HEK293 (cell line): ENCODE results near the gene SMARCD2.

ENCODE experiments used
- CTCF ChIA-PET: fragments of 350-600 bp; formaldehyde crosslinking; extraction: SDS; loops from one replicate; lab custom pipeline; 2021; ENCODE audit warnings: antibody characterized with exemption; lab: Yijun Ruan, JAX
- POLR2A ChIA-PET: fragments of 300-600 bp; formaldehyde crosslinking; extraction: SDS; loops from one replicate; lab custom pipeline; 2020; ENCODE audit warnings: antibody characterized with exemption, inconsistent platforms; lab: Yijun Ruan, JAX
- H3K27ac ChIP-seq: fragments of 200-500 bp; sonication (Bioruptor generic); 2 replicates; pipeline ENCODE4 v1.5.1; 2014; ENCODE audit warnings: low read depth, low read length, control low read depth, inconsistent platforms; ENCODE audit errors: extremely low read depth
- H3K36me3 ChIP-seq, 2 experiments: fragments of 200-500 bp in 1 of 2; sonication (Bioruptor generic) in 1 of 2; 1 replicate in 1 of 2; 2 replicates in 1 of 2; pipeline ENCODE4 v1.5.1; 2014 to 2017; ENCODE audit warnings: inconsistent platforms in 2 of 2, low read length in 2 of 2; ENCODE audit not compliant: control insufficient read depth in 2 of 2, insufficient read depth in 1 of 2
- H3K4me1 ChIP-seq: fragments of 200-500 bp; sonication (Bioruptor generic); 2 replicates; pipeline ENCODE4 v1.5.1; 2014; ENCODE audit warnings: mild to moderate bottlenecking, low read length, inconsistent platforms; ENCODE audit not compliant: control insufficient read depth, insufficient read depth
- H3K4me3 ChIP-seq: 2 replicates; pipeline ENCODE4 v1.5.1; 2011; ENCODE audit warnings: low read depth, mild to moderate bottlenecking, control low read depth, low read length, moderate library complexity
- H3K9me3 ChIP-seq: fragments of 200-500 bp; sonication (Bioruptor generic); 2 replicates; pipeline ENCODE4 v1.5.1; 2014; ENCODE audit warnings: low read depth, low read length, inconsistent platforms; ENCODE audit not compliant: control insufficient read depth, insufficient read depth
- GLIS2 ChIP-seq: fragments of 450-650 bp; formaldehyde crosslinking; IDR thresholded peaks from 2 replicates; pipeline ENCODE4 v1.5.1; 2016; ENCODE audit warnings: missing biosample characterization, missing genetic modification characterization
- IKZF3 ChIP-seq: fragments of 450-650 bp; IDR thresholded peaks from 2 replicates; pipeline ENCODE4 v1.5.0; 2018; ENCODE audit warnings: missing biosample characterization, mild to moderate bottlenecking, missing genetic modification characterization, moderate library complexity
- KLF9 ChIP-seq: fragments of 450-650 bp; formaldehyde crosslinking; IDR thresholded peaks from 2 replicates; pipeline ENCODE4 v1.5.1; 2016; ENCODE audit warnings: missing biosample characterization, missing genetic modification characterization, low read depth
- PATZ1 ChIP-seq: fragments of 450-650 bp; formaldehyde crosslinking; IDR thresholded peaks from 2 replicates; pipeline ENCODE4 v1.5.1; 2016; ENCODE audit warnings: missing biosample characterization, missing genetic modification characterization
- PRDM10 ChIP-seq: fragments of 450-650 bp; formaldehyde crosslinking; IDR thresholded peaks from 2 replicates; pipeline ENCODE4 v1.5.1; 2016; ENCODE audit warnings: missing biosample characterization, missing genetic modification characterization
- ZBTB17 ChIP-seq: fragments of 450-650 bp; formaldehyde crosslinking; IDR thresholded peaks from 2 replicates; pipeline ENCODE4 v1.5.1; 2016; ENCODE audit warnings: missing biosample characterization, missing genetic modification characterization
- ZNF146 ChIP-seq: fragments of 450-650 bp; formaldehyde crosslinking; IDR thresholded peaks from 2 replicates; pipeline ENCODE4 v1.5.1; 2016; ENCODE audit warnings: missing biosample characterization, missing genetic modification characterization
- ZNF18 ChIP-seq: fragments of 450-650 bp; formaldehyde crosslinking; IDR thresholded peaks from 2 replicates; pipeline ENCODE4 v1.5.1; 2016; ENCODE audit warnings: missing biosample characterization, missing genetic modification characterization
- ZNF184 ChIP-seq: fragments of 450-650 bp; IDR thresholded peaks from 2 replicates; pipeline ENCODE4 v1.5.1; 2018; ENCODE audit warnings: missing biosample characterization, mild to moderate bottlenecking, missing genetic modification characterization
- ZNF202 ChIP-seq: fragments of 450-650 bp; formaldehyde crosslinking; IDR thresholded peaks from 2 replicates; pipeline ENCODE4 v1.5.1; 2016; ENCODE audit warnings: missing biosample characterization, missing genetic modification characterization, borderline replicate concordance
- ZNF341 ChIP-seq: fragments of 450-650 bp; formaldehyde crosslinking; IDR thresholded peaks from 2 replicates; pipeline ENCODE4; 2016; ENCODE audit warnings: low read depth, missing biosample characterization, missing genetic modification characterization
- ZNF354C ChIP-seq: fragments of 450-650 bp; formaldehyde crosslinking; IDR thresholded peaks from 2 replicates; pipeline ENCODE4 v1.5.1; 2016; ENCODE audit warnings: missing biosample characterization, missing genetic modification characterization, low read depth, borderline replicate concordance
- ZNF555 ChIP-seq: fragments of 450-650 bp; formaldehyde crosslinking; conservative IDR thresholded peaks from 2 replicates; pipeline ENCODE4 v1.5.1; 2017; ENCODE audit warnings: missing biosample characterization, mild to moderate bottlenecking, missing genetic modification characterization, inconsistent platforms
- ZNF600 ChIP-seq: fragments of 450-650 bp; formaldehyde crosslinking; IDR thresholded peaks from 2 replicates; pipeline ENCODE4 v1.5.1; 2016; ENCODE audit warnings: missing biosample characterization, missing genetic modification characterization
- ZNF610 ChIP-seq: fragments of 450-650 bp; formaldehyde crosslinking; IDR thresholded peaks from 2 replicates; pipeline ENCODE4 v1.5.1; 2016; ENCODE audit warnings: missing biosample characterization, missing genetic modification characterization, borderline replicate concordance
- ZNF624 ChIP-seq: fragments of 450-650 bp; formaldehyde crosslinking; IDR thresholded peaks from 2 replicates; pipeline ENCODE4 v1.5.1; 2017; ENCODE audit warnings: missing biosample characterization, missing genetic modification characterization
- ZNF654 ChIP-seq: fragments of 450-650 bp; formaldehyde crosslinking; IDR thresholded peaks from 2 replicates; pipeline ENCODE4 v1.5.1; 2016; ENCODE audit warnings: low read depth, missing biosample characterization, missing genetic modification characterization
- ZNF660 ChIP-seq: fragments of 450-650 bp; IDR thresholded peaks from 2 replicates; pipeline ENCODE4 v1.5.1; 2018; ENCODE audit warnings: missing biosample characterization, mild to moderate bottlenecking, missing genetic modification characterization

Gene SMARCD2

GRCh38 chr17:63834431-63835166 lies 7.9 kb downstream of the SMARCD2 start (continued):
- no peak for TF ChIP-seq ZNF354C (tag by site-specific recombination)
- no peak for TF ChIP-seq ZNF555 (tag by site-specific recombination)
- no peak for TF ChIP-seq ZNF624 (tag by site-specific recombination)
- no peak for TF ChIP-seq KLF9
- peak; percentile 91 for TF ChIP-seq ZNF660 (tag by site-specific recombination)
- peak; percentile 41; the same call in 1 of the 2 replicates for TF ChIP-seq PATZ1
- TF ChIP-seq ZBTB17, result 0 out of 2 replicates have a peak, but pooled peaks have one; percentile 79
- TF ChIP-seq PRDM10 (tag by site-specific recombination), result peak; percentile 88
- 0 out of 2 replicates have a peak, but pooled peaks have one; percentile 10 for TF ChIP-seq GLIS2
- TF ChIP-seq ZNF184 (tag by site-specific recombination), result 0 out of 2 replicates have a peak, but pooled peaks have one; percentile 38
- no peak for TF ChIP-seq ZNF18
- peak; percentile 61 for TF ChIP-seq IKZF3
- peak; percentile 86 for TF ChIP-seq ZNF654 (tag by site-specific recombination)
- no peak for TF ChIP-seq ZNF146 (tag by site-specific recombination)
- 0 out of 2 replicates have a peak, but pooled peaks have one; percentile 46 for TF ChIP-seq ZNF610 (tag by site-specific recombination)

- Histone ChIP-seq H3K36me3 (peaks cover 49 to 96% of the 10 kb centered on the region in 2 experiments), H3K9me3 (no peaks in the 10 kb centered on the region), H3K4me1 (no peaks in the 10 kb centered on the region; the same call in 1 of the 2 replicates), H3K27ac (0 out of 2 replicates have a peak overlapping the region, but pooled peaks have one; percentile 1), H3K4me3 (no peak overlapping the region)
- TF ChIP-seq ZNF600, result peak; percentile 42; the same call in 1 of the 2 replicates
- TF ChIP-seq ZNF341 (tag by site-specific recombination), result peak; percentile 93
- TF ChIP-seq ZNF202 (tag by site-specific recombination), result no peak
- ChIA-PET POLR2A (interaction anchor here (0.5 to 2.7 kb wide), 9 partner anchors 7 to 1200 kb away, joined by 3 to 10 read pairs (median 4); partner anchors contain the start of genes CCDC47, DDX42 and PSMC5), CTCF (interaction anchor here (0.6 to 3.0 kb wide), 22 partner anchors 10 to 409 kb away, joined by 3 to 18 read pairs (median 4); partner anchors contain the start of genes CCDC47 and DDX42)
These were observed 8.6 kb downstream of the SMARCD2 start for GRCh38 chr17:63833741-63834373.
